HG02943 (cell line): ENCODE data around the gene IGF2R.
"Not testable (repeated sequence)": the region's sequence is repeated elsewhere in the genome, so short reads cannot be mapped to it uniquely, and the experiment has no call there.

ENCODE experiments used
- ATAC-seq: cut with Tn5 transposase; IDR thresholded peaks from one replicate; pipeline ENCODE4 v1.9.1; 2021; ENCODE audit warnings: mild to moderate bottlenecking, low read depth, moderate library complexity; ENCODE audit not compliant: unreplicated experiment

IGF2R gene

DNA sequence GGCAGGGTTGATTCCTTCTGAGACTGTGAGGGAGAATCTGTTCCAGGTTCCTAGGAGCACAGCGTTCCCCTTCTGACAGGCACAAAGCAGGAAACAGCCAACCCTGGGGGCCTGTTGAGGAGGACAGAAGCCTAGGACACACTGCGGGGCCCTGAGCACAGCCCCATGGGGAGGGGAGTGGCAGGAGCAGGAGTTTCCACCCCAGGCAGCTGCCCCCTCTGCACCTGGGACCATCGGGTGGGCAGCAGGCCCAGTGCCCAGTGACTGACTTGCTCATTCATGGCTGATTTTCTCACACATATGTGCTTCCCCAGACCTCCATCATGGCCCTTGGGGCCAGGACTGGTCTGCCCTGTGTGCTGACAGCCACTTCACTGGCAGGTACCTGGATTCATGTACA lies 146.5 kb downstream of the IGF2R start:
- ATAC-seq, result no peak

DNA sequence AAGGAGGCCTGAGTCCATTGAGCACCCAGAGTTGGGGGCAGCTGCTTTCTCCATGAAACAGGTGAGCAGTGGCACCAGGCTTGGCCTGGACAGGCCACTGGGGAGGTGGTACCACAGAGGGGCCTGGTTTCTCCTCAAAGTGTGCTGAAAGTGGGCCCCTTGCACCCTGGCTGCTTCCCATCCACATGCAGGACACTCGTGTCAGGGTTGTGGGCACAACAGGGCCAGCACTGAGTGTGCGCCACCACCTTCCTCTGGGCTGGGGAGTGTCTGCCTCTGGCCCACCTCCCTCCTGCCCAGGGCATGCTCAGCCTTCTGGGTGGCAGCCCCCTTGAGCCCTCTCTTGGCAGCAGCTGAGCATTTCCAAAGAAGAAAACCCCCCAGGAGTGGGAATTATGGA lies 147.5 kb downstream of the IGF2R start:
- no peak for ATAC-seq

DNA sequence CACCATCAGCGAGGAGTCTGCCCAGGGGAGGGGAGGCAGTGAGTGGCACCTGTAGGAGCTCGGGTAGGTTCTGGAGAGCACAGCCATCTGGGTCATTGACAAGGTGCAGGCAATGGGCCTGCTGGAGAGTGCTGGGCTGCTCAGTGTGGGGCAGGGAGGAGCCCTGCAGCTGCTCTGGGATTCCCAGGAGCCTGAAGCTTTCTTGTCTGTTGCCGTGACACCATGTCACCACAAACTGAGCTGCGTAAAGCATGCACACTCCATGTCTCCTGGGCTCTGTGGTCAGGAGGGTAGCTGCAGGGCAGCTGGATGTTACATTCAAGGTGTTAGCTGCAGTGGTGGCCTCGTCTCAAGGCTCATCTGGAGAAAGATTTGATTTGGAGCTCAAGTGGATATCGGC lies 148.3 kb downstream of the IGF2R start:
- no peak for ATAC-seq

DNA sequence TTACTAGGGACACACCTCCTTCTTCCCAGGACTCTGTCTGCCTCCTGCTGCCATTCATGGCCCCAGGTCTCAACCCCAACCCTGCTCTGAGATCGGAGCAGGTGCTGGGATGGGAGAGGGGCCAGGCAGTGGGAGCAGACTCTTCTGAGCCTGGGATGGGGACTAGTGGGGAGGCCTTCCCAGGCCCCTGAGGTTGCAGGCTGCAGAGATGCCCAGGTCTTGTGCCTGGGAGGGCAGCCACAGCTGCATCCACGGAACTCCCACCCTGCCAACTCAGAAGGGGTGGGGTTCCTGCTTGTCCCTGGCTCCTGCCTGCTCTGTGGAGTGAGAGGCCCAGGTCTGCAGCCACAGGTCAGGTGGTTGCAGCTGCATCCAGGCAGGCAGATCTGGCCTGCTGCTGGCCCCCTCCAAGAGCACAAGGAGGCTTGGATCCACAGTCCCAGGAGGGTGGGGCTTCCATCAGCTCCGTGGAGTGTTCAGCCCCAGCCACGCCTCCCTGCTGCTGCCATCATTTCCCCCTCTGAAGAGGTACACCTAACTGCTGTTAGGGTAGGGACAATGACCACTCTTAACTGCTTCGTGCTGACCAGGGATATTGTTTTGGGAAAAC lies 149.8 kb downstream of the IGF2R start:
- ATAC-seq, result no peak

DNA sequence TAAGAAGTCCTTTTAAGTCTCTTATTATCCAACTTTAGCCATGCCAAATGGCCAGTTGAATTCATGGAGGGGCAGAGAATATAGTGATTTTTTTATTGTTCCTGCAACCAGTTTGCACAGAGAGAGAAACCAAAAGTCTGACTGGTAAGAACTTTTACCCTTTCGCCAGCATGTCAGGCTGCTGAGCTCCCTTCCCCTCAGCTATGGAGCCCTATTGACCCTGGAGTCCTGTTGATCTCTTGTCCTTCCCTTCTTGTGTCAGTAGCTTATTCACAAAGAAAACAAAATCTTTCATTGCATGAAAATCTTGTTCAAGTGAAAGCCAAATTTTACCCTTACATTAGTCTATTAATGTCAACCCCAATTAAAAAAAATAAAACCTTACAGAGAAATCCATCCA lies 151.2 kb downstream of the IGF2R start:
- no peak for ATAC-seq

DNA sequence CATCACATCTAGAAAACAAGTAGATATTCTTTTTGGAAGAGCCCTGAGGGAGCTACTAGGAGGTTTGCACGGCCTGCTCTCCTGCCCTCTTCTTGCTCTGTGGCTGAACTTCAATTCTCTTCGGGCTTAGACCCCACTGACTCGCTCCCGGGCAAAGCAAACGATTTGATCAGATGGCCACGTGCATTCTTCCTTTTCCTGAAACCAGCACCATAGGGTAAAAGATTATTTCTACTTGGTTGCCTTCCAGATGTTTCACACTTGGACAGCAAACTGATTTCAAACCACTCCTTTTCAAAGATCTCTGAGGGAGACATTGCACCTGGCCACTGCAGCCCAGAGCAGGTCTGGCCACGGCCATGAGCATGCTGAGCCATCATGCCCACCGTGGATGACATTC lies 152.7 kb downstream of the IGF2R start, which contains the start of gene SLC22A1:
TSS of gene SLC22A1 (plus strand) at position 258 of the 400 bp plus-strand sequence. CDS start at position 379, 121 bp downstream.
- ATAC-seq, result no peak

DNA sequence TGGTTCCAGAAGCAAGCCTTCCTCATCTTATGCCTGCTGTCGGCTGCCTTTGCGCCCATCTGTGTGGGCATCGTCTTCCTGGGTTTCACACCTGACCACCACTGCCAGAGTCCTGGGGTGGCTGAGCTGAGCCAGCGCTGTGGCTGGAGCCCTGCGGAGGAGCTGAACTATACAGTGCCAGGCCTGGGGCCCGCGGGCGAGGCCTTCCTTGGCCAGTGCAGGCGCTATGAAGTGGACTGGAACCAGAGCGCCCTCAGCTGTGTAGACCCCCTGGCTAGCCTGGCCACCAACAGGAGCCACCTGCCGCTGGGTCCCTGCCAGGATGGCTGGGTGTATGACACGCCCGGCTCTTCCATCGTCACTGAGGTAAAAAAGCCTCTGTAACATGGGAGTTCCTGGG lies 153.1 kb downstream of the IGF2R start:
- ATAC-seq, result no peak

DNA sequence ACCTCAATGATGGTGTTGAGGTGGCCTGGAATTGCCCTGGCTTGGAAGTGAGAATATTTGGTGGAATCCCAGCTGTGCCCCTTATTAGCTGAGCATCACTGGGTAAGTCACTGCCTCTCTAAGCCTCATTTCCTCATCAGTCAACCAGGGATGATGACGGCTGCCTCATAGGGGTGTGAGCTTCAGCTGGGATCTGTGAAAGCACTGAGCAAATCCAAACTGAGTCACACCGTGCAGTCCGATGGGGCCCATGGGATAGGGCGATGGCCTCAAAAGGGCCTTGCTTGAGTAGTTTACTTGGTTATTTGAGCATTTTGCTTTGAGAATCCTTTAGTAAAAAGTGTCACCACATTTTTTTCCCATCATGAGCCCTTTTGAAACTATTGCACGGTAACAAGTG lies 153.9 kb downstream of the IGF2R start:
- ATAC-seq, result no peak

DNA sequence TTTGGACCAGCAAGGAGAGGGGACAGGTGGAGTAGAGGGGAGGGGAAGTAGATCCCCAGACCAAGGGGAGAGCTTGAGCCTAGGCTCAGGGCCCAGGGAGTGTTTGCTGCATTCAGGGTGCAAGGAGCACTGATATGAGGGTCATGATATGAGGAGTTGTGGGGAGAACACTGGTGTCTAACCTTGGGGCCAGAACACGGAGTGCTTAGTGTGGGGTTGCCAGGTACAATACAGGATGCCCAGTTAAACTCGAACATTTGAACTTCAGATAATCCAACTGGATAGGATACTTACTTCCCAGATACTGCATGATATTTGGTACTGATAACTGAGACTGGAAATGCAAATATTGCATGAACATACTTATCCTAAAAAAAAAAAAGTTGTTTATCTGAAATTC lies 155.1 kb downstream of the IGF2R start:
- no peak for ATAC-seq

DNA sequence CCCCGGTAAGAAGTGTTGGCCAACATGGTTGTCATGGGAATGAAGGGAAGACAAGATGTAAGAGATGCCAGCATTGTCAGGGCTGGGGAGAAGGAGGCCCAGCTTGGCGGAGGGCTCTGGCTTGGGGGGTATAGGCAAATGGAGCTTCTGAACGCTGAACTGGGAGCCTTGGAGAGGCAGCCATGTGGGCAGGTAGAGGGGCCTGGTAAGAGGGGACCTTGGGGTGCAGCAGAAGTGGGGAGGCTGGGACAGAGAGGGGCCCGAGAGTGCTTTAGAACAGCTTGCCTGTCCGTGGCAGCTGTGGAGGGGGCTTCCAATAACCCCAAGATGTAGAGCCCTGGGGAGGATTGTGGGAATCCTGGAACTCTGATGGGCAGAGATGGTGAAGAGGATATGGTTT lies 155.7 kb downstream of the IGF2R start:
- no peak for ATAC-seq

DNA sequence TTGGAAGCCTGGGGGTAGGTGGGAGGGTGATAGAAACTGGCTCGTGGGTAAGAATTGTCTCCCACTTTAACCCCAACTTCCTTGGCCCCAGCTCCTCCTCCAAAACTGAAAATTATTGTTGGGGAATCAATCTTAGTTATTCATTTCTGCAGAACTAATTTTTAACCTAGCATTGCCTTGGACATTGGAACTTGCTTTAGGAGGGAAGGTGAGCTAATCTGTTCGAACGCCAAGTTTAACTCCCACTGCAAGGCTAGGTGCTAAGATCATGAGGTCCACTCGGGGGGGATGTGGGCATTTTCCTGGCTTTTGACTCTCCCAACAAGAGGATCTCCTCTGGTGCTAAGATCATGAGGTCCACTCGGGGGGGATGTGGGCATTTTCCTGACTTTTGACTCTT lies 156.2 kb downstream of the IGF2R start:
- ATAC-seq, result not testable (repeated sequence)

DNA sequence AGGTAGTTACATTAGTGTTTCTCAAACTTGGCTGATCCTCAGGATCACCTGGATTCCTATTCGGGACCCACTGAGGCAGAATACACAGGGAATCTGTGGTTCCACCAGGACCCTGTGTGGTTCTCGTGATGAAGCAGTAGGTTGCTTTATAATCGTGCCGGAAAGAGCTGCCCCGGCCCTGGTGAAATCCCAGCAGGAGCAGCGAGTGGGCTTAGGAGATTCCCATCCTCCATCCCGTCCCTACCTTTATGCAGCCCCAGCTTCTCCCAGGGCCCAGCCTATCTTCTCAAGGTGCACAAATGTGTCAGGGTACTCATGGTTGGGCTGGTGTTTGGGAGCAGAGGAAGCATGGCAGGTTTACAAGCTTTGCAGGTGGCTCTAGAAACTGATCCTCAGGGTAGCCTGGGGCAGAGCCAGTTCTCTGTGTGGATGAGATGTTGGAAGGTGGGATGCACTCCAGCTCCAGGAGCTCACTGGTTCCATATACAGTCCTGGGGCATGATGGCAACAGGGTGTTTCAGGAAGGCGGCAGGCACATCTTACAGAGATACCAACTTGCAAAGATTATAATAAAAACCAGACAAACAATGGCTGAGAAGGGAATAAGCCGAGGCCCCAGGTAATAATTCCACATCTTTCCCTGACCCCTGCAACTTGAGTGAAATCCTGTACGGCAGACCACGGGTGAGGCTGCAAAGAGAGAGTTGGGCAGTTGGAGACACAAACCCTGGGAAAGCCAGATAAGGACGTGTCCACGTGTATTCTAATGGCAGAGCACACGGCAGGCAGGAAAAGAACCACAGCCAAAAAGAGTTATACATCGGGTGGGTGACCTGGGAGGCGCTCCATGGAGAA lies 158.6 kb downstream of the IGF2R start:
- ATAC-seq, result no peak

DNA sequence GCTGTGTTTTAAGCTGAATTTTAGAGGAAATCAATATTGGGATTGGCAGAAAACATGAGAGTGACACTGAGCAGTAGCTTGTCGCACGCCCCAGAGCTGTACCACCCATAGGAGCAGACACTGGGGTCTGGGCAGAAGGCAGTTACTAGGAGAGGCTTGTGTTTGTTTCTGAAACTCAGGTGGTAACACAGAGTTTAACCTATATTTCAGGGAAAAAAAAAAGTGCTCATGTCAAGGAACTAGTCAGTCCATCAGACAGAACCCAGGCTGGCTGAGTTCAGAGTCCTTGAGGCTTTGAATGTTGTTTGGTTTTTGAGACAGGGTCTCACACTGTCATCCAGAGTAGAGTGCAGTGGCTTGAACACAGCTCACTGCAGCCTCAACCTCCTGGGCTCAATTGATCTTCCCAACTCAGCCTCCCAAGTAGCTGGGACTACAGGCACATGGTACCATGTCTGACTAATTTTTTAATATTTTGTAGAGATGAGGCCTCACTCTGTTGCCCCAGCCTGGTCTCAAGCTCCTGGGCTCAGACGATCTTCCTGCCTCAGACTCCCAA lies 159.3 kb downstream of the IGF2R start:
- no peak for ATAC-seq

DNA sequence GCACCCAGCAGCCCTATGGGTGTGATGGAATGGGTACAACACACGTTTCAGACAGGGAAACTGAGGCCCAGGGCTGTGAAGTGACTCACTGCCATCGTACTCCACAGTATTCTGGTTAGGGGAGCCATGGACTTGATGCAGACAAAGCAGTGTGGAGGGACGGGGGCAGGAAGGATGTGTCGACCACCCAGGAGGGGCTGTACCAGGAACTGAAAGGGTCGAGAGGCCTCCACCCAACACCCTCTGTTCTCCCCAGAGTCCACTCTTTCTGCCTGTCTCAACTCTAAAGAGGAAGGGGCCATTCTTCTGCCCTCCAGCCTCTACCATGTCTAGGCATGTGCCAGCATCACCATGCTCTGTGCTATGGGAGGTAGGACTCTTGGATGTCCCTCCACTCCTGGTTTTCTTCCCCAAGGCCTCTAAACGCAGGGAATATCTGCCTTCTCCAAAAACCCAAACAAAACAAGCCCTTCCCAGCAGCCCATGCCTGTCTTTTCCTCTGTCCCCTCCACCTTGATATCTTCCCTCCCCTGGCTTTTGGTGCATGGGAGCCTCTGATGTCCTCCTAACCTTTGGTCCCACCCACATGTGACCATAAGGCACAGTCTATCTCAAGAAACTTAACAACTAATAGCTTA lies 160.1 kb downstream of the IGF2R start:
- no peak for ATAC-seq

DNA sequence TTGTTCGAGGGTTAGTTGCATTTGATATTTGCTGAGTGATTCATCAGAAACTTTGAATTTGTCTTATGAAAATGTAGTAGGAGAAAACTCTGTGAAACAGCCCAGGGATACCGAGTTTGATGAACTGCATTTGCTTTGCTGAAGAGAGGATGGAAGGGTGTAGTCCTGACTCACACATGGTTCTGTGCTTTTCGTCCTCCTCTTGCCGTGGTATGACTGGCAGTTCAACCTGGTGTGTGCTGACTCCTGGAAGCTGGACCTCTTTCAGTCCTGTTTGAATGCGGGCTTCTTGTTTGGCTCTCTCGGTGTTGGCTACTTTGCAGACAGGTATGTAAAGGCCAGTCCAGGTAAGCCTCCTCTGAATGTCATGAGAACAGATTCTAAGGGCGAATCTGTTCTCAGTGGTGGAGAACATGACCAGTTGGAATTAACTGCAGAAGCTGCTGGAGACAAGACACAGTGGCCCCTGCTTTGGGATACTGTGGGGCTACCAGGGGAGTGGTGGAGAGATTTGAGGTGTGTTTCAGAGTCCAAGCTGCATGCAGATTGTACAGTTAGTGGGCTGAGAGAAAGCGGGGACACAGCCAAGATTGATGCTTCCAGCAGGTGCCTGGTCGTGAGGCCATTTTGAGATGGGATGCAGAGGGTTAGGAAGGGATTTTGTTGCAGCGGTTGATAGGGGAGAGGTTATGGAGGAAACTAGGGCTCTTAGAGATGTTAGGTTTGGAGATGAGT lies 161.2 kb downstream of the IGF2R start:
- no peak for ATAC-seq

DNA sequence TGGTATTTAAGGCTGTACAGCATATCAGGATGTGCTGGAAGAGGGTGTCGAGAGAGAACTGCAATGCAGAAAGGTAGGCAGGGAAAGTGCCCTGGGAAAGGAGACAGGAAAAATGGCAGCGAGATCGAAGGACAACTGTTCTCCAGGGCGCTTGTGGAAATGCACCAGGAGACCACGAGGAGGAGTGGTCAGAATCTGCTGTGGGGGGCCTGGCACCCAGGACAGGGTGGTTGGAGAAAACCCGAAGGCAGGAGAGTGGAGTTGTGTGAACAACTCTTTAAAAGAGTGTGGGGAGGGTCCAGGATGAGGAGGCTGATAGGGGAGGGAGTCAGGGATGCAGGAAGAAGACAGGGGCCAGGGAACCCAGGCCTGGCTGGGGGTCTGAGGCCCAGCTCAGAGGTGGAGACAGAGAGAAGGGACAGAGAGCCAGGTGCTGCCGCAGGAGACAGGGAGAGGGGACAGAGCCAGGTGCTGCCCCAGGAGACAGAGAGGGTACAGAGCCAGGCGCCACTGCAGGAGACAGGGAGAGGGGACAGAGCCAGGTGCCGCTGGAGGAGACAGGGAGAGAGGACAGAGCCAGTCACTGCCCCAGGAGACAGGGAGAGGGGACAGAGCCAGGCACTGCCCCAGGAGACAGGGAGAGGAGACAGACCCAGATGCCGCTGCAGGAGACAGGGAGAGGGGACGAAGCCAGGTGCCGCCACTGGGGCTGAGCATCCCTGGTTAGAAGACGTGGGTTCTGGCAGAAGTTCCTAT lies 162.0 kb downstream of the IGF2R start:
- no peak for ATAC-seq

DNA sequence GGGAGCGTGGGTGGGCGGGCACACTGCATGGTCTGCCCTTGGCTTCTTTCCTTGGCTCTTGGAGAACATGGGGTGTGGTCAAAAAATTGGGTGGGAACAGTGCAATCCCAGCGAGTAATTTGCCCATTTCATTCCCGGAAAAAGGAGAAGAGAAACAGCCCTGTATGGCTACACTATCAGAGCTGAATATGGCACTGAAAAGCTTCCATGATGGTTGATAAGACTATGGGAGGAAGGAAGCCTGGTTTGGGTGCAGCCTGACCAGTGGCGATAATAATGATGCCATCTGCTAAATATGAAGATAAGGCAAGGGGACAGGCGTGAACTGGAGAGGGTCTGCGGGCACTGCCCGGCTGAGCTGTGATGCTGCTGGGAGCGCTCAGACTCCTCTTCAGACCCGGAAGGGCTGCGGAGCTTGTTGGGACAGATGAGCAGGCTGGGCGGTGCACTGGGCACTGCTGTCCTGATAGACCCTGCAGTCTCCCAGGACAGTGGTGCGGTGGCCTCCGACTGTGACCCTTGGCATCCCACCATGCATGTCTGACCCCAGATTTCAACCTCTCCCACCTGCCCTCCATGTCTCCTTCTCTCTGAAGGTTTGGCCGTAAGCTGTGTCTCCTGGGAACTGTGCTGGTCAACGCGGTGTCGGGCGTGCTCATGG lies 162.9 kb downstream of the IGF2R start:
- ATAC-seq, result no peak

DNA sequence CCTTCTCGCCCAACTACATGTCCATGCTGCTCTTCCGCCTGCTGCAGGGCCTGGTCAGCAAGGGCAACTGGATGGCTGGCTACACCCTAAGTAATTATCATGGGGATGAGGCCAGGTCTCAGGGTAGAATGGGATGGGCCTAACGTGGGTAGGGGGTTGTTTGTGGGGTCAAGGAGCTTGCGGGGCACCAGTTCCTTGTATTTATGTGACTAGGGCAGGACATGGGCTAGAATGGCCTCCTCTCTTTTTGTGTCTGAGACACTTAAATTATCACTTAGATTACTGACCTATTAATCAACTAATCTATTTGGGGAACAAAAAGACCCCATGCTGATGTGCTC lies 163.4 kb downstream of the IGF2R start:
- no peak for ATAC-seq

DNA sequence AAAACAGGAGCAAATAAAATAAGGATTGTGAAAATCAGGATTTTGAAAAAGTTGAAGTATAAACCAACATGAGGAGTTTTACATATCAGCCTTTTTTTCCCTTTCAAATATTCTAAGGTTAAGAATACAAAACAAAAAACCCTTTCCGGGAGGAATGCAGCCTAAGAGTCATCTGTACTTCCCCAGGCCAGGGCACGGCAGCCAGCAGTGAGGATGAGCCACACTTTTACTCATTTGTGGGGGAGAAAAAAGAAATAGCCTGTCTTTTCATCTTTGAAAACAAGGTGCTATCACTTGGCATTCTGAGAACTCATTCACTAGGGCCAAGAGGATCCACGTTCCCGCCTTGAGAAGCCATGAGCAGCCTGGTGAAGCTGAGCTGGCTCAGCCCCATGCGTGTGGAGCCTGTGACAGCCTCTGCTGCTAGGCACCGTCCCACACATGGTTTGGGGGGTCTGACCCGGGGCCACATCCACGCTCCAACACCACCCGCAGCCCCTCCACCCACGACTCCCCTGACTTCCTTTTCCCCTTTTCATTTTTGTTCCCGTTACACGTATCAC lies 164.0 kb downstream of the IGF2R start:
- ATAC-seq, result no peak
